GM18502 (cell line): ENCODE data around the gene MLANA.

ENCODE experiments used
- ATAC-seq: cut with Tn5 transposase; IDR thresholded peaks from one replicate; pipeline ENCODE4 v1.9.1; 2021; ENCODE audit warnings: mild to moderate bottlenecking; ENCODE audit not compliant: unreplicated experiment, poor library complexity

Gene MLANA, protein sequence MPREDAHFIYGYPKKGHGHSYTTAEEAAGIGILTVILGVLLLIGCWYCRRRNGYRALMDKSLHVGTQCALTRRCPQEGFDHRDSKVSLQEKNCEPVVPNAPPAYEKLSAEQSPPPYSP

DNA sequence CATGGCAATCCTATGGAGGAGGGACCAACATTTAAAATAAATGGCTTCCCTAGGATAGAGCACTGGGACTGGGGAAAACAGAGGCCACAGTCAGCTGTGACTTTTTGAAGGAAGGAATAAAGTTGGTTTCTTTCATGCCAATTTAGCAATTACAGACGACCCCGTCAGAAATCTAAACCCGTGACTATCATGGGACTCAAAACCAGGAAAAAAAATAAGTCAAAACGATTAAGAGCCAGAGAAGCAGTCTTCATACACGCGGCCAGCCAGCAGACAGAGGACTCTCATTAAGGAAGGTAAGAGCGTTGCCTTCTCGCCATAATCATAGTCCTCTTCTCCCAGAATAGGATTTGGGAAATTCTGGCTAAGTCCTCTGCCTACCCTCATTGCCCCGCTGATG lies at the start of gene MLANA:
TSS of gene MLANA (plus strand) at position 249 of the 400 bp plus-strand sequence. CDS start 1,586 bp downstream, outside the sequence.
- no peak for ATAC-seq

DNA sequence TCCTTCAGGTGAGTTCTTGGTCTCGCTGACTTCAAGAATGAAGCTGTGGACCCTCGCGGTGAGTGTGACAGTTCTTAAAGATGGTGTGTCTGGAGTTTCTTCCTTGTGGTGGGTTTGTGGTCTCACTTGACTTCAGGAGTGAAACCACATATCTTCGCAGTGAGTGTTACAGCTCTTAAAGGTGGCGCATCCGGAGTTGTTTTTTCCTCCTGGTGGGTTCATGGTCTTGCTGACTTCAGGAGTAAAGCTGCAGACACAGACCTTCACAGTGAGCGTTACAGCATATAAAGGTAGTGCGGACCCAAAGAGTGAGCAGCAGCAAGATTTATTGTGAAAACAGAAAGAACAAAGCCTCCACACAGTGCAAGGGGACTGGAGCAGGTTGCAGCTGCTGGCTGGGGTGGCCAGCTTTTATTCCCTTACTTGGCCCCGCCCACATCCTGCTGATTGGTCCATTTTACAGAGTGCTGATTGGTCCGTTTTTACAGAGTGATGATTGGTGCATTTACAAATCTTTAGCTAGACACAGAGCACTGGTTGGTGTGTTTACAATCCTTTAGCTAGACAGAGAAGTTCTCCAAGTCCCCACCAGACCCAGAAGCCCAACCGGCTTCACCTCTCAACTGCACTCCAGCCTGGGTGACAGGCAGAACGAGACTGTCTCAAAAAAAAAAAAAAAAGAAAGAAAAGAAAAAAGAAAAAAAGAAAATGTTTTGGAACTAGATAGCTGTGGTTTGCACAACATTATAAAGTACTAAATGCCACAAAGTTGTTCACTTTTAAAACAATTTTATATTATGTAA lies 48.7 kb upstream of the MLANA start:
- peak; percentile 46 for ATAC-seq

DNA sequence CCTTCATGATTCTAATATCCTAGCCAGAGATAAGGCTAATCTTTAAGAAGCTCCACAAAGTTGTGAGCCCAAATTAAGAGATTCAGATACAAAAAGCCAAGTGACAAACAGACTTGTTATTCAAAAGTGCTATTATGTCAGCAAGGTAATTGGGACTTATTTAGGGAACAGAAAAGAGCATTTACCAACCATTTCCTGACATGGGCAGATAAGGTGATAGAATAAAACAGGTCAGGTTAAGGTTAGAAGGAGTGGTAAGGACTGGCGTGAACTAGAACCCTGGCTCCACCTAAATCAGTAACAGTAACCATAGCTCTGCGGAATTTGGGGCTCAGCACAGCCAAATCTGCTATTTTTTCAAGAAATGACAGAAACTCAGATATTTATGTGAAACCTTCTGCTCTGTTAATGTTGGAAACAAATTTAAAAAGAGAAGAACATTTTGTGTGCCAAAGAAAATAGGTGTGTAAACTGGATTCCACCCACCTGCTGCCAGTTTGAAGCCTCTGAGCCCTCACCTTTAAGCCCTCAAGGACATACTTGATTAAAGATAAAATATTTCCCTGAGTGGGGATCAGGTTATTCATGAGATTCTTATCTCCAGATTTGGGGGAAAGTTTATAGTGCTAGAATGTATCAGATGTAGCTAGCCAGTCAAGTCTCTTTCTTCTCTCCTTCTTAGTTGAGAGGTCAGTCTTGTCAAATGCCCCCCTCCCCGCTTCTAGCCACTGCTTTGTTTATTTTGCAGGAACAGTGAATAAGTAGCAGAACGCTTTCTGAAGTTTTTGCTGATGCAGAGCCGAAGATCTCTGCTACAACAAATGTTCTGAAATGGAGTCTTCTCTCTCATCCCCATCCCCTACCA lies 47.5 kb upstream of the MLANA start:
- no peak for ATAC-seq

DNA sequence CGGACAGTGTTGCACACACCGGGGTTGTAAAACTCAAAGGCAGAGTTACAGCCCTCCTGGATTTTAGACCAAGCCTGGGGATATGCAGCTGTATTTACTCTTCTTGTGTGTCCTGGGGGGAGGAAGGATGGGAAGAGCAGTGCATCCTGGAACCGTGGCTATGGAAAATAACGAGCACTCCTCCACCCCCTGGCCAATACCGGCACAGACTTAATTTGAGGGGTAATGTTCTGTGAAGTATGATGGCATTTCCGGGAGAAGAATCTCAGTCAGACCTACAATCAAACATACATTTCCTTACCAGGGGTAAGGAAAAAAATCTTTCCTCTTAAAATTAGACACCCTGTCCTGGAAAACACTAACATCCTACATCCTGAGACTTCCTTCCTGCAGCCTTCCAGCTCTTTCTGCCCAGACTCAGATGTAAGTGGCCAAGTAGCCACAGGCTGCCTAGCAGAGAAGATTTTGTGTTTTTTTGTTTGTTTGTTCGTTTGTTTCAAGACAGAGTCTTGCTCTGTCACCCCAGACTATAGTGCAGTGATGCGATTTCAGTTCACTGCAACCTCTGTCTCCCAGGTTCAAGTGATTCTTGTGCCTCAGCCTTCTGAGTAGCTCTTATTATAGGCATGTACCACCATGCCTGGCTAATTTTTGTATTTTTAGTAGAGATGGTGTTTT lies 46.8 kb upstream of the MLANA start:
- no peak for ATAC-seq

DNA sequence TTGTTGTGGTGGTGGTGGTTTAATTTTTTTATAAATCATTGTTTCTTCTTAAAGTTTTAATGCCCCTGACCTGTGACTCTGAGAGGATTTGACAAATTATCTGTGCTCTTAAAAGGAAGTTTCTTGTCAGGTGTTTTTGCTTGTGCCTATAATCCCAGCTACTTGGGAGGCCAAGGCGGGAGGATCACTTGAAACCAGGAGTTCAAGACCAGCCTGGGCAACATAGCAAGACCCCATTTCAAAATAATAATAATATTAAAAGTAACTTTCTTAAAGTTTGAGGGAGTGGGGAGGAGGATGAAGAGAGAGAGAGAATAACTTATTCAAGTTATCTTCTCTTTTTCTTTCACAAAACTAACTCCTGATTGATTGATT lies 45.5 kb upstream of the MLANA start:
- no peak for ATAC-seq

DNA sequence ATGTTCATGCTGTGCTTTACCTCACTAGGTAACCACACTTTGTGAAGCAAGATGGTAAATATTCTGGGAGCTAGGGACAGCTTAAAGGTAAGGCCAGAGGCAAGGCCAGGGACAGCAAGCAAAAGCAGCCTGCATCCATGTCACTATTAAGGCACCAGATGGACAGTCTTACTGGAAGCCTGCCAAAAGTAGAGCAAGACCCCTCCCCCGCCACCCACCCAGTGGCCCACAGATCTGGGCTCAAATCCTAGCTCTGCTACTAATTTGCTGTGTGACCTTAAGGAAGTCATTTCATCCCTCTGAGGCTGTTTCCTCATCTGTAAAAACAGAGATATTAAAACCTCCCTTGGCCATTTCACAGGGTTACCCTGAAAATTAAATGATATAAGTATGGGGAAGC lies 44.6 kb upstream of the MLANA start:
- no peak for ATAC-seq

DNA sequence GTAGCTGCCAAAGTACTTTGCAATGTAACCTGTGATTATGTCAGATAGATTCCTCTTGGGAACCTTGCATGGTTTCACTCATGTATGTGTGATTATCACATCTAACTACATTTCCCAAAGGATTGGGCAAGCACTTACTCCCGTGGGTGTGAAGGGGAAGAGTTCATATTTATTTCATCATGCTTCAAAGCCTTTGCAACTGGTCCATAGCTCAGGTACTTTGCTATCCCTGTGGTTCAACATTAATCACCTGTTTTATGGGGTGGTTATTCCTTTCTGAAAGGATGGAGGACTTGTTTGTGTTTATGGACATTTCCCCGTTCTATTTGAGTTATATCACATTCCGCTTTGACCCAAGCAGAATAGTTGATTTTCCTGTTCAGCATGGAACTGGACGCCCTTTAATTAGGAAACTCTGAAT lies 44.2 kb upstream of the MLANA start:
- ATAC-seq, result no peak

DNA sequence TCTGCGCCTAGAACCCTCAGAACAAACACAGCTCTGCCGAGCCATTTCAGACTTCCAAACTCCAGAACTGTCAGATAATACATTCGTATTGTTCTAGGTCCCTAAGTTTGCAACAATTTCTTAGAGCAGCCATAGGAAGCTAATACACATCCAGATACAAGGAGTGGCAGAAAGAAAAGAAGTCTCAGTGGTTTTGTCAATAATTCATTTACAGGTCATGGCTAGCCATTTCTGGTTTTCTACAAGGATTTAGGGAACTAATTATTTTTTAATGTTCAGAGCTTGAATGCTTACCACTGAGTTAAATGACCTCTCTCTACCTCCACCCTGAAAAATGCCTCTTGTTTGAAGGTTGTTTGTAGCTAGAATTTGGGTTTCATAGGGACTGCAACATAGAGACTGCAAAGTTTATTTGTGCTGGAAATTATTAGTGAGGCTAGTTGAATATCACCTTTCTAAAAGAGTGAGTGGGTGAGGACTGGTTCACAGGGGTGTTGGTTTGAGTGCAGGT lies 42.3 kb upstream of the MLANA start:
- ATAC-seq, result no peak

DNA sequence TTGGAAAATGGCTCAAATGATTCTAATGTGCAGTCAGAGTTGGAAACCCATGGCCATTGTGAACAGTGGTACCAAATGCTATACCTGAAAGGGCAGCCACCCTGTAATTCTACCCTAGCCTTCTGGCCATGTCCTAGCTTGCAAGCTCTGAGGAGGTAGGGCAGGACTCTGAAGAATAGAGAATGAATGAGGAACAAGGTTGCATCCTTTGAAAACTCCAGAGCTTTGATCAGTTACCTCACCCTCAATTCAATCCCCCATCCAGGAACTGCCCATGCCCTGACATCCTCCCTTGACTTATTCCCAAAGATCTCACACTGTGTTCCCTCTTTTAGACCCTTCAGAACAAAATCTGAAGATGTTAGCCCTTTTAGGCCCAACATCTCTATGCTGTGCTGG lies 40.0 kb upstream of the MLANA start:
- ATAC-seq, result no peak

DNA sequence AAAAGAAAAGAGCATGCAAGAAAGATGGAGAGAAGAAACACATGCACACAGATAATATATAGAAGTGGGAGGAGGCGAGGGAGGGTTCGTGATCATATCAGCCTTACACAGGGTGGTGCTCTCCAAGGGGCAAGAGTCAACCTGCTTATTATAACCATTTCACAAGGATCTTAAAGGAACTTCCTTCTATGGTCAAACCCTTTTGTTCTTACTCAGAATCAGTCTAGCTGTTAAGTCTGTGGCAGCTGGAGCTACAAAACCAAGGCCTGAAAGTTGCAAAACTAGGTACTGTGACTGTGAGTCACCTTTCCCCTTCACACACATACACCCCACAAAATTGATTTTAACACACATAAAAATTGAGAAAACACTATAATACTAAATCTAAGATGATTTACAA lies 39.2 kb upstream of the MLANA start:
- peak; percentile 95 for ATAC-seq

DNA sequence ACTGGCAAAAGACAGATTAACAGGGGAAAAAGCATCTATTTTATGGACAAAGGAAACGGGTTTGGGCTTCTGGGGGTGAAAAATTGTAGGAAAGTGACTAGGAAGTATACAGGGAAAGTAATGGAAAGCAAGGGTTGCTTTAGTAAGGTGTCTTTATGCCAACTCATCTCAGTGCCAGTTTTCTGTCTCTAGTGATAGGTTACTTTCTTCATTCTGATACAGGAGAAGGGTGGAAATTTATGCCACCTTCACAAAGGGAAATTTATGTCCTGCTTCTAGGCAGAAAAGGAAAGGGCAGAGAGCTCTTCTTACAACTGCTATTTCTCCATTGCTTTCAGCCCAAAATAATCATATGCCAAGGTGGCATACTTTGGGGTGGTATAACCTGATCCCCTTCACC lies 37.7 kb upstream of the MLANA start:
- ATAC-seq, result no peak

DNA sequence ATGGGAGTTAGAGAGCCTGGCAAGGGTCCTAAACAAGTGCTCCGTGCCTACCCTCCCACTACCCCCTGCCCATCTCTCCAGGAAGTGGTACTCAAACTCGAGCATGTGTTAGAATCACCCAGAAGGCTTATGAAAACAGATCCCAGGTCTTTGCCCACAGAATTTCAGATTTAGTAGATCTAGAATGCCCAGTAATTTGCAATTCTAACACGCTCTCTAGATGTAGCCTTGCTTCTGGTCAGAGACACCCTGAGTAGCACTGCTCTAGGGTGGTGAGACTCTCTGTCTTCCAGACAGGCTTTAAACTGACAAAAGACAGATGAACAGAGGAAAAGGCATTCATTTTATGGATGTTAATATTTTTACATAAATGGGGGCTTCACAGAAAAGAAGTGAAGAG lies 37.1 kb upstream of the MLANA start:
- ATAC-seq, result no peak

DNA sequence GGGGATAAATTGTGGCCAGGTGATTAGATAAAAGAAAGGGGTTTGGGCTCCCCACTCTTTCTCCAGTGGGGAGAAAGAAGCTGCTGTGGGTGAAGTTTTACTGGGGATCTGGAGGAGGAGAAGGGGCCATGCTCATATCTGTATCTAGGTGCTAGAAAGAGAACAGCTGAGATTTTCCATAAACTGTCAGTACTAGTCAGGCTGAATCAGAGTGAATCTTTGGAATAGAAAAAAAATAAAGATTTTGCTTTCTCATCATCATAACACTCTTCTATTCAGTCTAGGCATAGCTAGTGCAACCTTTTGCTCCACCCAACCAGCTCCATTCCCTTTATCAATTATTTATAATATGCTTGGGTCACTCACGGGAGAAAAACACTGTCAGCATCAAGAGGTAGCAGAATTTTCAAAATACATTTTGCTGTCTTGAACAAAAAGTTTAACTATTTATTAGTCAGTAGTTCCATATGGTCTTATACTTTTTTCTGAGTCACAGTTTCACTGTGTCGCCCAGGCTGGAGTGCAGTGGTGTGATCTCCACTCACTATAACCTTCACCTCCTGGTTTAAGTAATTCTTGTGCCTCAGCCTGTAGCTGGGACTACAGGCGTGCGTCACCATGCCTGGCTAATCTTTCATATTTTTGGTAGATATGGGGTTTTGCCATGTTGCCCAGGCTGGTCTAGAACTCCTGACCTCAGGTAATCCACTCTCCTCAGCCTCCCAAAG lies 36.5 kb upstream of the MLANA start:
- no peak for ATAC-seq

DNA sequence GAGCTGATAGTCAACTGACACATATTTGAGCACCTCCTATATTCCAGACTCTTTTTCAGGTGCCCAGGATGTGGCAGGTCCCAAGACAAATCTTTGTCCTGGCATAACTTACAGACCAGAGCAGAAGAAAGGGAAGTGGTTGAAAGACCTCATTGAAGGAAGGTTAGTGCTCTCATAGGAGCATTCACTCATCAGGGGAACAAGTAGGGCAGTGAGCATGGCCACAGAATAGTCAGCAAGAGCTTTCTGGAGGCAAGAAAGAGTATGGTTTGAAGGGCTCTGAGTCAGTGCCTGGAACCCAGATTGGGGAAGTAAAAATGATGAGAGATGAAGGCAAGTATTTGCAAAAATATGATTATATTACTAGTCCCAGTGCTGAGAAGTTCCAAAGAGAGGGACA lies 32.8 kb upstream of the MLANA start:
- no peak for ATAC-seq

DNA sequence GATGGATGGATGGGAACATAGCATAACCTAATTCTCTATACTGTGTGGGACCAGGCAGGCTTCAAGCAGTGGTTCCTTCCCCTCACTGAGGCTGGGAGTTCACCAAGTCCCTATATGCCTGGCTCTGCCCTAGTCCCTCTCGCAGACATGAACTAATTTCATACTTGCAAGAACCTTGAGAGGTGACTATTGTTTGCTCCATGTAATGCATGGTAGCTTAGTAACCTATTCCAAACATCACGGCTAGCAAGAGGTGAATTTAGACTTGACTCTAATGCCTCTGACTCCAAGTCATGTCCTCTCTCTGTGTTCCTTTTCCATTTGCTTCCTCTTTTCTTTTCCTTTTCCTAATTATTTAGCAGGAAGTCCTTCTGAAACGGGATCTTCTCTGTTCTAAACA lies 31.9 kb upstream of the MLANA start:
- ATAC-seq, result no peak

DNA sequence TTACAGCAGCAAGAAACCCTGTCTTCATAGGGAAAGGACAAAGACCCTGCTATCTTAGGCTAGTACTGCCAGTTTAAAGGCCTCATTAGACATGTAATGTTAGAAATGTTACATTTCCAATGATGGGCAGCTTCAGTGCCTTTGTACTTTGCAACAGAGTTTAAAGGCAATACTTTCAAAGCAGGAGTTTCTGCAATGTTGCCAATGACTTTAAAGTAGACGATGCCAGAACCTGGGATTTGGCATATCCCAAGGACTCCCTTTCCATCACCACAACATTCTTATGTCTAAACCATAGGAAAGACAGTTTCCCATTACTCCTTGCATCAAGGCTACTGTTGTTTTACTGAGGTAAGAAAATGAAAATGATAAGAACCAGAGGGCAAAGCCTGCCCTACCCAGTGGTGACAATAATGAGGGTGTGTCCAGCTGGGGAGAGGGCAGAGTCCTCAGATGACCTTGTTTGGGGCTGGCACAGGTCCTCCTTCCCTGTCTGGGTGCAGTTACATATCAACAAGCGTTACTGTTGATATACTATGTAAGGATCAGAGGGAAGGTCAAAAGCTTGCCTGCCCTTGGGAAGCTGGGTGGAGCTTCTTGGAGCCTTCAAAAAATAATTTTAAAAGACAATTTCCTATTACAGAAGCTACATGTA lies 27.5 kb upstream of the MLANA start:
- no peak for ATAC-seq

DNA sequence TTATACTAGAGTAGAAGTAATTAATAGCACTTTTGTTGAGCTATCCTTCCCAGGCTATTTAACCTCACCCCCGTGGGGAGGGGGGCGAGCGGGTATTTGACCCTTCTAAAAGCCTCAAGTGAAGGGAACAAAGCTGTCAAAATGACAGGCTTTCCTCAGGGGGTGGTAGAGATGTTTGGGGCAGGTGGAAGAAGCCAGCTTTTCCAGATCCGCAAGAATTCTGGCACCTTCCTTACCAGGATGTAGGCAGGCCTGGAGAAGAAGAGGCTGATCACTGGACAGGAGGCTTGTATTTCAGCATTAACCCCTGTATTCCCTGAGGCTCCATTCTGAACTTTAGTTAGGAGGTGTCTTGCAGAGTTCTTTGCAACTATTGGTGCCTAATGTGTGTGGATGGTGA lies 26.2 kb upstream of the MLANA start:
- ATAC-seq, result no peak

DNA sequence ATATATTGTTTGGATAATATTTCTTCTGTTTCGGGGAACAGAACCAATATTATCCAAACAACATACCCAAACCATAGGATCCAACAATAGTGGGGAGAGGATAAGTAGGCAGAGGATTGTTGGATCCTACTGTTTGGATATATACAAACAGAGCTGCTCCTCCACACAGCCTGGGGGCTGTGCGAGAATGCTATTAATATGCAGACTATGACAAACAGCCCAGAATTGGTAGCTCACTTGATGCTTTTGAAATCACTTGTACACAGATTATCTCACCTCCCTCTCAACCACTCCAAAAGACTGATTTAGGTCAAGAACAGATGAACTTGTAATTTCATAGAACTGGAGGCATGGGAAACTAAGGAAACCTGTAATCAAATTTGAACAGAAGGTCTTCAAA lies 24.4 kb upstream of the MLANA start:
- ATAC-seq, result no peak

DNA sequence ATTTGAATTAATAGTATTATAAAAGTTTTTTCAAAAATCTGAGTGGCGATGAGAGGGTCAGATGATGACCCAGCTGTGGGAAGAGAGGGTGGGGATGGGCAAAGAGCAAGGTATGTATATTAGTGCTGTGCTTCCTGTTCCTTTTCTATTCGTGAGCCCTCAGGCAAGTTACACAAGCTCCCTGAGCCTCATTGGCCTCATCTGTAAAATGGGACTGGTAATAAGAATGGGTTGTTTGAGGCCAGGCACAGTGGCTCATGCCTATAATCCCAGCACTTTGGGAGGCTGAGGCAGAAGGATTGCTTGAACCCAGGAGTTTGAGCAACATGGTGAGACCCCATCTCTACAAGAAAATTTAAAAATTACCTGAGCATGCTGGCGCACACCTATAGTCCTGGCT lies 24.0 kb upstream of the MLANA start:
- no peak for ATAC-seq
